Measurements from ENCODE around the gene EIF1AY. TPM values are rescaled to one million over a fixed set of nuclear protein-coding genes. Genes with fewer than 3 reads are reported as not detected.
"Not testable (repeated sequence)": the region's sequence is repeated elsewhere in the genome, so short reads cannot be mapped to it uniquely, and the experiment has no call there.

Gene EIF1AY
- total and polyA plus RNA-seq, 2 donors (not counting 3 experiments of a cell fraction or from before 2014, with no cell fraction given), result 7.2 to 36.0 TPM

DNA sequence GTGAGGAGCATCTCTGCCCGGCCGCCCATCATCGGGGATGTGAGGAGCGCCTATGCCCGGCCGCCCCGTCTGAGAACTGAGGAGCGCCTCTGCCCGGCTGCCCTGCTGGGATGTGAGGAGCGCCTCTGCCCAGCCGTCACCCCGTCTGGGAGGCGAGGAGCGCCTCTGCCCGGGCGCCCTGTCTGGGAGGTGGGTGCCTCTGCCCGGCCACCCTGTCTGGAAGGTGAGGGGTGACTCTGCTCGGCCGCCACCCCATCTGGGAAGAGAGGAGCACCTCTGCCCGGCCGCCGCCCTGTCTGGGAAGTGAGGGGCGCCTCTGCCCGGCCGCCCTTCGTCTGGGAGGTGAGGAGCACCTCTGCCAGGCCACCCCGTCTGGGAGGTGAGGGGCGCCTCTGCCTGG, 23.7 kb upstream of the EIF1AY start:
- FAIRE-seq (no peak), DNase-seq (ENCODE audit: low read depth, low spot score) (no peak)
- dilution Hi-C loops (cut with MboI; ENCODE audit: extremely low pct_ligation_motif_present, low sequenced_read_pairs) (no loop called here), intact Hi-C loops (cut with micrococcal nuclease) (no loop called here)
- no peak overlapping the region for H3K9ac ChIP-seq (replicated peaks; ENCODE audit: extremely low read depth, insufficient read depth, low read length)
- H4K20me1 ChIP-seq (replicated peaks; ENCODE audit: control insufficient read depth, extremely low read depth, insufficient read depth, low read length), result no peaks in the 10 kb centered on the region
- POLR2A ChIA-PET, result no interaction called here
- TF ChIP-seq, protein P1, sequence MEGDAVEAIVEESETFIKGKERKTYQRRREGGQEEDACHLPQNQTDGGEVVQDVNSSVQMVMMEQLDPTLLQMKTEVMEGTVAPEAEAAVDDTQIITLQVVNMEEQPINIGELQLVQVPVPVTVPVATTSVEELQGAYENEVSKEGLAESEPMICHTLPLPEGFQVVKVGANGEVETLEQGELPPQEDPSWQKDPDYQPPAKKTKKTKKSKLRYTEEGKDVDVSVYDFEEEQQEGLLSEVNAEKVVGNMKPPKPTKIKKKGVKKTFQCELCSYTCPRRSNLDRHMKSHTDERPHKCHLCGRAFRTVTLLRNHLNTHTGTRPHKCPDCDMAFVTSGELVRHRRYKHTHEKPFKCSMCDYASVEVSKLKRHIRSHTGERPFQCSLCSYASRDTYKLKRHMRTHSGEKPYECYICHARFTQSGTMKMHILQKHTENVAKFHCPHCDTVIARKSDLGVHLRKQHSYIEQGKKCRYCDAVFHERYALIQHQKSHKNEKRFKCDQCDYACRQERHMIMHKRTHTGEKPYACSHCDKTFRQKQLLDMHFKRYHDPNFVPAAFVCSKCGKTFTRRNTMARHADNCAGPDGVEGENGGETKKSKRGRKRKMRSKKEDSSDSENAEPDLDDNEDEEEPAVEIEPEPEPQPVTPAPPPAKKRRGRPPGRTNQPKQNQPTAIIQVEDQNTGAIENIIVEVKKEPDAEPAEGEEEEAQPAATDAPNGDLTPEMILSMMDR (IDR thresholded peaks at IDR 0.05; ENCODE audit: extremely low read depth in 1 of 2, insufficient read depth in 1 of 2, low read depth in 1 of 2, low read length in 2 of 2), result no peak
- TF ChIP-seq JUN (IDR thresholded peaks at IDR 0.05; ENCODE audit: borderline replicate concordance, insufficient read depth, insufficient read length, low read depth) (no peak), POLR2AphosphoS5 (IDR thresholded peaks at IDR 0.05; ENCODE audit: insufficient read depth, low read depth, low read length) (no peak), FOS (IDR thresholded peaks at IDR 0.05; ENCODE audit: borderline replicate concordance, insufficient read depth, low read length) (no peak), POLR2A (IDR thresholded peaks at IDR 0.05; ENCODE audit: low read depth, low read length) (no peak), EZH2 (IDR thresholded peaks at IDR 0.05; ENCODE audit: borderline replicate concordance, low read depth, low read length, severe bottlenecking) (no peak), MYC (IDR thresholded peaks at IDR 0.05; ENCODE audit: low read depth, low read length) (no peak), GATA2 (IDR thresholded peaks at IDR 0.05; ENCODE audit: insufficient read depth, insufficient read length, low read depth, low read length) (no peak)
- TF ChIP-seq, protein P2, sequence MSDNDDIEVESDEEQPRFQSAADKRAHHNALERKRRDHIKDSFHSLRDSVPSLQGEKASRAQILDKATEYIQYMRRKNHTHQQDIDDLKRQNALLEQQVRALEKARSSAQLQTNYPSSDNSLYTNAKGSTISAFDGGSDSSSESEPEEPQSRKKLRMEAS (IDR thresholded peaks at IDR 0.05; ENCODE audit: insufficient read depth, insufficient read length), result no peak
- no peak overlapping the region for H3K27ac ChIP-seq (ENCODE audit: insufficient read depth, low read depth, low read length)
- CTCF ChIA-PET, result no interaction called here
- H3K4me3 ChIP-seq (replicated peaks in 1 of 3; ENCODE audit: insufficient read depth in 1 of 3, low read depth in 1 of 3, low read length in 3 of 3), result no peak overlapping the region
- no peaks in the 10 kb centered on the region for H3K4me1 ChIP-seq (ENCODE audit: control insufficient read depth, extremely low read depth, insufficient read depth, low read length)
- no peak overlapping the region for H3K4me2 ChIP-seq (ENCODE audit: insufficient read depth, low read length)
- H3K36me3 ChIP-seq (ENCODE audit: control insufficient read depth in 2 of 2, extremely low read depth in 1 of 2, insufficient read depth in 2 of 2, low read length in 2 of 2), result no peaks in the 10 kb centered on the region
- no peak overlapping the region for H2AFZ ChIP-seq (ENCODE audit: low read depth, low read length)
- no peaks in the 10 kb centered on the region for H3K9me3 ChIP-seq (replicated peaks; ENCODE audit: control insufficient read depth, insufficient read depth, low read length)
- H3K27me3 ChIP-seq (ENCODE audit: control insufficient read depth in 2 of 2, insufficient read depth in 2 of 2, low read length in 2 of 2), result no peaks in the 10 kb centered on the region
- no peaks in the 10 kb centered on the region for H3K9me1 ChIP-seq (replicated peaks; ENCODE audit: control insufficient read depth, extremely low read depth, insufficient read depth, low read length)
- no TSS peak for BruUV-seq (replicated peaks)
- H3K79me2 ChIP-seq (ENCODE audit: control insufficient read depth, insufficient read depth, low read length), result no peaks in the 10 kb centered on the region

DNA sequence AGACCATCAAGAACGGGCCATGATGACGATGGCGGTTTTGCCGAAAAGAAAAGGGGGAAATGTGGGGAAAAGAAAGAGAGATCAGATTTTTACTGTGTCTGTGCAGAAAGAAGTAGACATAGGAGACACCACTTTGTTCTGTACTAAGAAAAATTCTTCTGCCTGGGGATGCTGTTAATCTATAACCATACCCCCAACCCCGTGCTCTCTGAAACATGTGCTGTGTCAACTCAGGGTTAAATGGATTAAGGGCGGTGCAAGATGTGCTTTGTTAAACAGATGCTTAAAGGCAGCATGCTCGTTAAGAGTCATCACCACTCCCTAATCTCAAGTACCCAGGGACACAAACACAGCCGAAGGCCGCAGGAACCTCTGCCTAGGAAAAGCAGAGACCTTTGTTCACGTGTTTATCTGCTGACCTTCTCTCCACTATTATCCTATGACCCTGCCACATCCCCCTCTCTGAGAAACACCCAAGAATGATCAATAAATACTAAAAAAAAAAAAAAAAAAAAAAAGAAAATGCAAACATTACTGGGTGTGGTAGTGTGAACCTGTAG, 22.7 kb upstream of the EIF1AY start:
- intact Hi-C loops (cut with micrococcal nuclease); H3K9me1 ChIP-seq (replicated peaks; ENCODE audit: control insufficient read depth, extremely low read depth, insufficient read depth, low read length); dilution Hi-C loops (cut with MboI; ENCODE audit: extremely low pct_ligation_motif_present, low sequenced_read_pairs); H3K9me3 ChIP-seq (replicated peaks; ENCODE audit: control insufficient read depth, insufficient read depth, low read length); DNase-seq (ENCODE audit: low read depth, low spot score); BruUV-seq (replicated peaks); CTCF ChIA-PET; H3K27ac ChIP-seq (ENCODE audit: insufficient read depth, low read depth, low read length); H3K27me3 ChIP-seq (ENCODE audit: control insufficient read depth in 2 of 2, insufficient read depth in 2 of 2, low read length in 2 of 2); H3K9ac ChIP-seq (replicated peaks; ENCODE audit: extremely low read depth, insufficient read depth, low read length); FAIRE-seq; H4K20me1 ChIP-seq (replicated peaks; ENCODE audit: control insufficient read depth, extremely low read depth, insufficient read depth, low read length); H3K4me2 ChIP-seq (ENCODE audit: insufficient read depth, low read length); H2AFZ ChIP-seq (ENCODE audit: low read depth, low read length); POLR2A ChIA-PET; H3K4me3 ChIP-seq (replicated peaks in 1 of 3; ENCODE audit: insufficient read depth in 1 of 3, low read depth in 1 of 3, low read length in 3 of 3); H3K36me3 ChIP-seq (ENCODE audit: control insufficient read depth in 2 of 2, extremely low read depth in 1 of 2, insufficient read depth in 2 of 2, low read length in 2 of 2); H3K79me2 ChIP-seq (ENCODE audit: control insufficient read depth, insufficient read depth, low read length); H3K4me1 ChIP-seq (ENCODE audit: control insufficient read depth, extremely low read depth, insufficient read depth, low read length): not testable (repeated sequence)
